K562 (cell line): ENCODE results near the gene TTC23L. TPM values are rescaled to one million over a fixed set of nuclear protein-coding genes. Genes with fewer than 3 reads are reported as not detected.

Experiments
- ATAC-seq: fragments of 200-7000 bp; cut with Tn5 transposase; 3 replicates; pipeline ENCODE4 v1.9.1; 2020; ENCODE audit warnings: moderate library complexity
- BruUV-seq: library from RNA; stranded (reverse); fragments of 400-500 nt; replicated peaks from 2 replicates; lab custom pipeline; 2021; lab: Mats Ljungman, UMichigan
- CTCF ChIA-PET: fragments of 300-600 bp; formaldehyde crosslinking; extraction: SDS; loops from one replicate; lab custom pipeline; 2021; ENCODE audit warnings: low intra/inter-chr PET ratio; lab: Yijun Ruan, JAX
- POLR2A ChIA-PET: fragments of 300-600, 350-650 bp; sonication (Branson Sonifier 250); formaldehyde crosslinking; extraction: SDS; loops from one replicate; lab custom pipeline; 2021; ENCODE audit warnings: antibody characterized with exemption, inconsistent platforms; lab: Yijun Ruan, JAX
- DNase-seq, 4 experiments: peaks; one replicate each; pipeline versions ENCODE4 v3.0.0 to v3.0.0-alpha.2; 2011 to 2018; ENCODE audit warnings: low spot score in 3 of 4, mixed read lengths in 3 of 4; ENCODE audit errors: extremely low read depth in 1 of 4
- FAIRE-seq: peaks from 2 replicates; lab custom pipeline; 2011; peaks lifted over from hg19 to GRCh38; lab: Jason Lieb, UNC
- H2AFZ ChIP-seq: 2 replicates; pipeline ENCODE4 v1.6.0; 2011; ENCODE audit warnings: low read depth, low read length, control low read depth, inconsistent platforms
- H3K27ac ChIP-seq: fragments of 200-600 bp; 3 replicates; pipeline ENCODE4 v1.8.0; 2011; ENCODE audit warnings: low read depth, mild to moderate bottlenecking, control low read depth, inconsistent platforms, low read length, moderate library complexity, mixed read lengths; ENCODE audit errors: extremely low read depth
- H3K27me3 ChIP-seq, 2 experiments: fragments of 300-600 bp in 1 of 2; 2 replicates in 1 of 2; 3 replicates in 1 of 2; pipeline versions ENCODE4 v1.6.0 to v1.8.0; 2011; ENCODE audit warnings: inconsistent platforms in 2 of 2, low read length in 2 of 2, mild to moderate bottlenecking in 1 of 2, mixed read lengths in 1 of 2, moderate library complexity in 1 of 2; ENCODE audit not compliant: control insufficient read depth in 2 of 2, insufficient read depth in 2 of 2
- H3K36me3 ChIP-seq: fragments of 300-600 bp; 3 replicates; pipeline ENCODE4 v1.8.0; 2011; ENCODE audit warnings: mild to moderate bottlenecking, low read length, inconsistent platforms; ENCODE audit not compliant: control insufficient read depth, insufficient read depth
- H3K4me1 ChIP-seq, 2 experiments: fragments of 200-600 bp in 1 of 2; replicated peaks in 1 of 2; 2 replicates in 1 of 2; 3 replicates in 1 of 2; pipeline versions ENCODE4 v1.5.1 to v1.8.0; 2011; ENCODE audit warnings: inconsistent platforms in 2 of 2, low read length in 2 of 2, mild to moderate bottlenecking in 1 of 2, mixed read lengths in 1 of 2, moderate library complexity in 1 of 2; ENCODE audit not compliant: control insufficient read depth in 2 of 2, insufficient read depth in 2 of 2
- H3K4me2 ChIP-seq: 2 replicates; pipeline ENCODE4 v1.6.1; 2011; ENCODE audit warnings: low read length, control low read depth, inconsistent platforms, mixed read lengths; ENCODE audit not compliant: insufficient read depth
- H3K4me3 ChIP-seq: fragments of 200-600 bp; sonication (generic), shearing (Covaris generic); 2 replicates; pipeline ENCODE4 v1.5.1; 2016; ENCODE audit warnings: control low read depth, inconsistent platforms
- H3K79me2 ChIP-seq: fragments of 200-600 bp; 3 replicates; pipeline ENCODE4 v1.8.0; 2011; ENCODE audit warnings: low read length, inconsistent platforms; ENCODE audit not compliant: control insufficient read depth, insufficient read depth
- H3K9ac ChIP-seq, 2 experiments: 2 replicates each; pipeline versions ENCODE4 v1.6.0 to v1.6.1; 2011; ENCODE audit warnings: low read depth in 2 of 2, low read length in 2 of 2, control low read depth in 1 of 2, inconsistent platforms in 1 of 2, mild to moderate bottlenecking in 1 of 2, mixed read lengths in 1 of 2; ENCODE audit not compliant: insufficient read depth in 1 of 2
- H3K9me1 ChIP-seq: one replicate; pipeline ENCODE4 v1.6.0; 2011; ENCODE audit warnings: inconsistent platforms, mild to moderate bottlenecking, low read length, moderate library complexity; ENCODE audit not compliant: control insufficient read depth, insufficient read depth
- H3K9me3 ChIP-seq: replicated peaks from 2 replicates; pipeline ENCODE4 v1.5.1; 2011; ENCODE audit warnings: low read depth, low read length, inconsistent platforms; ENCODE audit not compliant: control insufficient read depth, insufficient read depth
- H4K20me1 ChIP-seq: replicated peaks from 2 replicates; pipeline ENCODE4 v1.6.1; 2011; ENCODE audit warnings: low read length, inconsistent platforms, mixed read lengths; ENCODE audit not compliant: control insufficient read depth, insufficient read depth
- POLR2H ChIP-seq: IDR thresholded peaks from 2 replicates; pipeline ENCODE4 v1.6.1; 2016; ENCODE audit warnings: missing genetic modification characterization, low read depth, mild to moderate bottlenecking, control low read depth, missing compliant biosample characterization, moderate library complexity
- RBFOX2 ChIP-seq: fragments of 200-400 bp; formaldehyde crosslinking; IDR thresholded peaks from 2 replicates; pipeline ENCODE4 v1.6.1; 2017; ENCODE audit warnings: low read depth, mild to moderate bottlenecking, low read length, moderate library complexity
- ZNF124 ChIP-seq: sonication (generic); formaldehyde crosslinking; IDR thresholded peaks from 2 replicates; pipeline ENCODE4 v1.8.1; 2022; ENCODE audit warnings: missing genetic modification reagents
- ZNF280B ChIP-seq: fragments of 250-450 bp; sonication (Bioruptor Pico); IDR thresholded peaks from 2 replicates; pipeline ENCODE4 v1.5.1; 2021; ENCODE audit warnings: mild to moderate bottlenecking
- WGBS: fragments of 100-300 bp; shearing (Covaris generic); methylation state at CpG from one replicate; pipeline ENCODE4 v1.1.6; 2016; ENCODE audit warnings: low coverage, mixed read lengths; ENCODE audit not compliant: insufficient coverage; ENCODE audit errors: missing lambda C conversion rate; 5-methylcytosine and 5-hydroxymethylcytosine counted together
- in situ Hi-C: fragments of 300-500 bp; cut with MboI; formaldehyde crosslinking; loops from 4 replicates; pipeline ENCODE4 v1.15.0; 2018; ENCODE audit warnings: inconsistent platforms, mixed read lengths
- intact Hi-C: fragments of 100-400 bp; cut with micrococcal nuclease; formaldehyde crosslinking; loops from 2 replicates; pipeline ENCODE4 v1.14.2; 2022
- polyA plus RNA-seq, 8 experiments: library from polyadenylated mRNA; depleted of rRNA in 4 of 8; stranded (reverse) in 5 of 8; unstranded in 3 of 8; fragments of >200 nt; fragmentation: Nextera tagmentation in 2 of 8; fragmentation: Illumina TruSeq in 1 of 8; extraction: Ambion mirVana in 2 of 8; extraction: Trizol in 1 of 8; gene quantifications; 2 replicates each; pipeline versions ENCODE4 v1.2.1 to v1.2.3, GENCODE V29; 2011 to 2014; ENCODE audit warnings: inconsistent platforms in 1 of 8, missing spikeins in 1 of 8
- total RNA-seq, 7 experiments: library from RNA; depleted of rRNA in 6 of 7; stranded (reverse); fragments of >200 nt in 6 of 7; fragmentation: Illumina TruSeq in 2 of 7; extraction: Trizol in 2 of 7; gene quantifications; 2 replicates each; pipeline versions ENCODE4 v1.2.1 to v1.2.3, GENCODE V29; 2011 to 2021; ENCODE audit warnings: low replicate concordance in 1 of 7

TTC23L gene
- total and polyA plus RNA-seq, 9 of the 15 experiments (the other 6 are each of a cell fraction or from before 2014, with no cell fraction given) = 0.03 to 0.32 (median 0.14) TPM; not detected in 2

- TF ChIP-seq ZNF280B = no peak
Observed at GRCh38 chr5:34905564-34905963, 66.6 kb downstream of the TTC23L start (continued).

- H3K9me3 ChIP-seq = no peaks in the 10 kb centered on the region
- no peaks in the 10 kb centered on the region for H3K9me1 ChIP-seq
- H3K27ac ChIP-seq = no peak overlapping the region
- H3K79me2 ChIP-seq = peaks cover 73% of the 10 kb centered on the region
- H3K4me1 ChIP-seq = peaks cover 4 to 10% of the 10 kb centered on the region in 2 experiments; a peak in 4 of 5 replicates
- WGBS = 92% methylated on average over 2 of the region's 2 CpGs
- peaks cover 8% of the 10 kb centered on the region for H4K20me1 ChIP-seq
- DNase-seq (no peak), ATAC-seq (no peak), FAIRE-seq (no peak)
- no peak overlapping the region for H3K4me2 ChIP-seq
- in situ Hi-C loops (loop anchor here (25.0 kb wide), 1 partner anchor 1451 kb away; no protein-coding TSS in a partner anchor), intact Hi-C loops (no loop called here)
- peak overlapping the region in 1 of 2 experiments; percentile 99; a peak in 2 of 4 replicates for H3K9ac ChIP-seq
- H3K4me3 ChIP-seq = no peak overlapping the region
- ChIA-PET POLR2A (interaction anchor here (1.0 kb wide), 1 partner anchor 16 kb away, joined by 3 read pairs; the partner anchor contains the start of gene DNAJC21), CTCF (no interaction called here)
- 0 out of 2 replicates have a peak, but pooled peaks have one; percentile 12 for TF ChIP-seq RBFOX2
- TF ChIP-seq POLR2H (tag) = 0 out of 2 replicates have a peak, but pooled peaks have one; percentile 18
- TF ChIP-seq ZNF124 = no peak
- no peak overlapping the region for H2AFZ ChIP-seq
- BruUV-seq = no TSS peak
- peaks cover 81% of the 10 kb centered on the region for H3K36me3 ChIP-seq
- H3K27me3 ChIP-seq = no peaks in the 10 kb centered on the region
Observed at GRCh38 chr5:34913072-34913471, 74.1 kb downstream of the TTC23L start.
